ENCODE data around the gene FAAP20.
A peak's percentile ranks its signal among the peaks of the same experiment; 100 is the strongest.

The FAAP20 gene

GRCh38 chr1:2233468-2233867 lies 38.9 kb upstream of the FAAP20 start:
- Histone ChIP-seq H3K27me3 (ENCODE audit: insufficient read depth, insufficient read length) (no peaks in the 10 kb centered on the region), H3K4me3 (ENCODE audit: insufficient read length, low read depth) (no peak overlapping the region), H3K9ac (ENCODE audit: insufficient read length, low read depth) (no peak overlapping the region), H3K36me3 (ENCODE audit: insufficient read depth, insufficient read length, low read length) (peaks cover 62% of the 10 kb centered on the region), H3K9me3 (ENCODE audit: insufficient read depth, low read length) (no peaks in the 10 kb centered on the region), H3K4me1 (ENCODE audit: insufficient read depth, insufficient read length) (peaks cover 31% of the 10 kb centered on the region)
- TF ChIP-seq YY1 (IDR thresholded peaks at IDR 0.05; ENCODE audit: insufficient read depth, insufficient read length) (no peak), SUZ12 (IDR thresholded peaks at IDR 0.05; ENCODE audit: extremely low read depth, insufficient read depth, insufficient read length) (no peak), ZNF274 (IDR thresholded peaks at IDR 0.05; ENCODE audit: low read depth, low read length) (no peak)
- no peak for DNase-seq (ENCODE audit: low read depth, low spot score)

DNA sequence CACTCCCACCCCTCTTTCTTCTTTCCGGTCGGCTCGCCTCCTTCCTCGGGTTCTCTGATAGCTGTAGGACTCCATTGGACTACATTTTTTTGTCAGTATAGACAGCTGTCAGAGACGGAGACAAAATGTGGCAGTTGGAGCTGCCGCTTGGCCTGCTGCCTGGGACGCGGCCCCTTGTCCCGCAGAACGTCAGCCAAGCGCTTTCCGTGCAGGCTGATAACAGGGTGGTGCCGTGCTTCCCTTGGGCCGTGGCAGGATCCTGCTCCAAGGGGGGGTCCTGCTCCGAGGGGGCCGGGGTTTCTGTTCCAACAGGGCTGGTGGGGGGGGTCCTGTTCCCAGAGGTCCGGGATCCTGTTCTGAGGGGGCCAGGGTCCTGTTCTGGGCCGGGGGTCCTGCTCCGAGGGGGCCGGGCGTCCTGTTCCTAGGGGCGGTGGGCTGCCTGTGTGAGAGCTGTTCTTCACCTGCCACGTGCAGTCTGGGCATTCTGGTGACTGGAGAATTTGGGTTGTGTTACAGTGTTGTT lies 38.4 kb upstream of the FAAP20 start:
- H3K9ac ChIP-seq (ENCODE audit: insufficient read length, low read depth): no peak overlapping the region
- H3K4me3 ChIP-seq (ENCODE audit: insufficient read length, low read depth): no peak overlapping the region
- TF ChIP-seq SUZ12 (IDR thresholded peaks at IDR 0.05; ENCODE audit: extremely low read depth, insufficient read depth, insufficient read length): no peak
- no peak for TF ChIP-seq ZNF274 (IDR thresholded peaks at IDR 0.05; ENCODE audit: low read depth, low read length)
- no peak for TF ChIP-seq YY1 (IDR thresholded peaks at IDR 0.05; ENCODE audit: insufficient read depth, insufficient read length)
- peaks cover 29% of the 10 kb centered on the region for H3K4me1 ChIP-seq (ENCODE audit: insufficient read depth, insufficient read length)
- H3K9me3 ChIP-seq (ENCODE audit: insufficient read depth, low read length): no peaks in the 10 kb centered on the region
- no peaks in the 10 kb centered on the region for H3K27me3 ChIP-seq (ENCODE audit: insufficient read depth, insufficient read length)
- peaks cover 58% of the 10 kb centered on the region for H3K36me3 ChIP-seq (ENCODE audit: insufficient read depth, insufficient read length, low read length)
- DNase-seq (ENCODE audit: low read depth, low spot score): no peak

- H3K9ac ChIP-seq (ENCODE audit: insufficient read length, low read depth): no peak overlapping the region
- H3K27me3 ChIP-seq (ENCODE audit: insufficient read depth, insufficient read length): no peaks in the 10 kb centered on the region
- peaks cover 53% of the 10 kb centered on the region for H3K36me3 ChIP-seq (ENCODE audit: insufficient read depth, insufficient read length, low read length)
- no peak overlapping the region for H3K4me3 ChIP-seq (ENCODE audit: insufficient read length, low read depth)
- peaks cover 29% of the 10 kb centered on the region for H3K4me1 ChIP-seq (ENCODE audit: insufficient read depth, insufficient read length)
- H3K9me3 ChIP-seq (ENCODE audit: insufficient read depth, low read length): no peaks in the 10 kb centered on the region
- TF ChIP-seq YY1 (IDR thresholded peaks at IDR 0.05; ENCODE audit: insufficient read depth, insufficient read length) (no peak), SUZ12 (IDR thresholded peaks at IDR 0.05; ENCODE audit: extremely low read depth, insufficient read depth, insufficient read length) (no peak)
- DNase-seq (ENCODE audit: low read depth, low spot score): no peak
Measured at GRCh38 chr1:2232255-2232915, 37.8 kb upstream of the FAAP20 start.

DNA sequence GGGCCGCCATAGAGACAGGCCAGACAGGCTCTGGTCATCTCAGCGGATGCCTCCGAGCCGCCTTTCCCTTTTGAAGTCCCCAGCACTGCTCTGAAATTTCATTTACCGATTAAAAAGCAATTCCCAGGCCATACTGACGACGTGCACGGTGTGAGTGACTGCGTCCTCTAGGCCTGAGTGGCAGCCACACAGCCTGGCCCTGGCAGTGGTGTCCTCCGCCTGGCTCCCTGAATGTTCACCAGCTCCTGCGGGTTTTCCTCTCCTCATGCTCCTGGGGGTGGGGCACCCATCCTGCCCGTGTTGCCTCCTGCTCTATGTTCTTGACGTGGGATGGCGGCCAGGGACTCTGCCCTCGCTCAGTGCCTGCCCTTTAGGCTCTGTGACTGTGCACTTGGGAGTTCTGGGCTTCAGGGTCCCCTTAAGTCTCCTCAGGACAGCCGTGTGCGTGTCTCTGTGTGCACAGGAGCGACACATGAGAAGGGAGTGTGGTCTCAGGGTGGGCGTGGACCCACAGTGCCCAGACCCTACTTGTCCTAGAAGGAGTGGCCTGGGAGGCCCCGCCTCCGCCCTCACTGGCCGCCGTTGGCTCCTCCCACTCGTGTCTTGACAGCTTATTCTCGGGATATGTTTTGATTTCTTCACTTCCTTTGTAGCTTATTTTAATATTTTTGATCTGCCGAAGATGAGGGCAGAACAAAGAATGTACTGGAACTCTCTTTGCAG lies 37.1 kb upstream of the FAAP20 start:
- Histone ChIP-seq H3K9ac (ENCODE audit: insufficient read length, low read depth) (peak overlapping the region; percentile 74), H3K27me3 (ENCODE audit: insufficient read depth, insufficient read length) (peaks cover 1% of the 10 kb centered on the region), H3K4me1 (ENCODE audit: insufficient read depth, insufficient read length) (peaks cover 25% of the 10 kb centered on the region), H3K9me3 (ENCODE audit: insufficient read depth, low read length) (no peaks in the 10 kb centered on the region), H3K36me3 (ENCODE audit: insufficient read depth, insufficient read length, low read length) (peaks cover 46% of the 10 kb centered on the region), H3K4me3 (ENCODE audit: insufficient read length, low read depth) (no peak overlapping the region)
- TF ChIP-seq YY1 (IDR thresholded peaks at IDR 0.05; ENCODE audit: insufficient read depth, insufficient read length): no peak
- no peak for TF ChIP-seq SUZ12 (IDR thresholded peaks at IDR 0.05; ENCODE audit: extremely low read depth, insufficient read depth, insufficient read length)
- TF ChIP-seq ZNF274 (IDR thresholded peaks at IDR 0.05; ENCODE audit: low read depth, low read length): no peak
- no peak for DNase-seq (ENCODE audit: low read depth, low spot score)

- DNase-seq (ENCODE audit: low read depth, low spot score): no peak
- peaks cover 45% of the 10 kb centered on the region for H3K36me3 ChIP-seq (ENCODE audit: insufficient read depth, insufficient read length, low read length)
- H3K4me1 ChIP-seq (ENCODE audit: insufficient read depth, insufficient read length): peaks cover 29% of the 10 kb centered on the region
- peaks cover 8% of the 10 kb centered on the region for H3K27me3 ChIP-seq (ENCODE audit: insufficient read depth, insufficient read length)
- TF ChIP-seq ZNF274 (IDR thresholded peaks at IDR 0.05; ENCODE audit: low read depth, low read length): no peak
- TF ChIP-seq YY1 (IDR thresholded peaks at IDR 0.05; ENCODE audit: insufficient read depth, insufficient read length): no peak
- no peak for TF ChIP-seq SUZ12 (IDR thresholded peaks at IDR 0.05; ENCODE audit: extremely low read depth, insufficient read depth, insufficient read length)
- peak overlapping the region; percentile 64 for H3K4me3 ChIP-seq (ENCODE audit: insufficient read length, low read depth)
- H3K9ac ChIP-seq (ENCODE audit: insufficient read length, low read depth): peak overlapping the region; percentile 74
- H3K9me3 ChIP-seq (ENCODE audit: insufficient read depth, low read length): no peaks in the 10 kb centered on the region
Measured at GRCh38 chr1:2230781-2231531, 36.4 kb upstream of the FAAP20 start.

DNA sequence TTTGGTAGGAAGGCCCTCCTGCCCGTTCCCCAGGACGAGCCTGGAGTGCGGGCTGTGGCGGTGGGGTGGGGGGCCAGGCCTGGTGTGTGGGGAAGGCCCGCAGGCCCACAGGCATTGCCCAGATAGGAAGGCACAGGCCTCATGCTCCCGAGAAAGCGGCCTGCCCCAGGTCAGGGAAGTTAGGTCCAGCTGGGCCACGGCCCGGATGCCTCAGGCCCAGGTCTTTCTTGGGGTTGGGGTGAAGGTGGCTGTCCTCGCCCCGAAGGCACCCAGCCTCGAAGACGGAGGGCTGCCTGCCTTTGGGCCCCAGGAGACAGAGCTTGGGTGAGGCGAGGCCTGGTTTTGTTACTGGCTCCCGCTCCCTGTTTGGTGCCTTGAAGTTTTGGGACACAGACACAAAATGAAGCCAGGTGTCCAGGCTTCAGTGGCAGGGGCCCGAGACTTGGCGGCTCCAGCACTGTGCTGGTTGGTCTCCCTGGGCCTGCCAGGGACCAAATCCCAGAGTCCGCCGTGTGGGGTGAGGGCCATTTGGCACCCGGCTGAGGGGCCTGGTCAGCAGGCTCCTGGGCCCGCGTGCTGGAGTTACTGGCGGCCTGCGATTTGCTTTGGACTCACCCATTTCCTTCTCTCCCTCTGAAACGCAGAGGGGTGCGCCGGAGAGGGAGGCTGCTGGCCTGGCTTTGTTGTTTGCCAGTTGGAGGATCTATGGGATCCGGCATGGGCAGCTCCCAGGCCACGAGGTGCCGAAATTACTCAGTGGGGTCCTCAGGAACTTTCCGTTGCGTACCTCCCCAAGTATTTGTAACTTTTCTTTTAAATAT lies 35.5 kb upstream of the FAAP20 start:
- Histone ChIP-seq H3K4me1 (ENCODE audit: insufficient read depth, insufficient read length) (peaks cover 28% of the 10 kb centered on the region), H3K9me3 (ENCODE audit: insufficient read depth, low read length) (no peaks in the 10 kb centered on the region), H3K9ac (ENCODE audit: insufficient read length, low read depth) (peak overlapping the region; percentile 74), H3K4me3 (ENCODE audit: insufficient read length, low read depth) (peak overlapping the region; percentile 64), H3K36me3 (ENCODE audit: insufficient read depth, insufficient read length, low read length) (peaks cover 45% of the 10 kb centered on the region), H3K27me3 (ENCODE audit: insufficient read depth, insufficient read length) (peaks cover 8% of the 10 kb centered on the region)
- TF ChIP-seq SUZ12 (IDR thresholded peaks at IDR 0.05; ENCODE audit: extremely low read depth, insufficient read depth, insufficient read length): no peak
- TF ChIP-seq YY1 (IDR thresholded peaks at IDR 0.05; ENCODE audit: insufficient read depth, insufficient read length): no peak
- no peak for TF ChIP-seq ZNF274 (IDR thresholded peaks at IDR 0.05; ENCODE audit: low read depth, low read length)
- DNase-seq (ENCODE audit: low read depth, low spot score): no peak
